GM20431 (cell line): ENCODE results near the gene MTREX.

ENCODE experiments used
- in situ Hi-C: fragments of 300-500 bp; cut with MseI, MboI; formaldehyde crosslinking; loops from one replicate; pipeline ENCODE4 v1.15.0; 2020; ENCODE audit warnings: low sequenced_read_pairs; ENCODE audit not compliant: unreplicated experiment

MTREX gene

DNA sequence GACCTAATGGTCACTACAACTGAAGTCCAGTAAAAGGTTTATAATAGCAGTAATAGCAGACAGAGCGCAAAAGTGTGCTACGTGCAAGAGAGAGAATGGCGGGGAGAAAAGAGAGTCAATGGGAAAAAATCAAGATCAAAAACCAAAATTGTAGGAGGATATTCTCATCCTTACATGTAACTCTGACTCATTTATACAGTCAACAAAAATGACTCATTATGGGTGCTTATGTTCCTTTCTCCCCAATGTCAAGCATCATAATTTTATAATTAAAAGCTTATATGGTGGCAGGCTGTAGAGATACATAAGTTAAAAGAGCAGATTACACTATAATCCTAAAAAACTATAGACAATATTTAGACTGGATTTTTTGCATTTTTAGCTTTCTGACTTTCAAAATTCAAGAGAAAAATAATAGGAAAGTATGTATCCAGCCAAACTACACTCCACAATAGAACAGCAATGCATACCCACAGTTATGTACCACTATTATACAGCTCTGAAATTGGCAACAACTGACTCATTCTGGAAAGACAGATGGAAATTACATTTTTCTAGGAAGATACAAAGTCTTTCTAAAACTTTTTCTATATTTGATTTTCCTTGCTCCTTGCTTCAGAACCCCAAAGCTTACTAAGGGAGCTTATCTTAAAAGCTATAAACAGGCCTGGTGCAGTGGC, 148.6 kb downstream of the MTREX start:
- in situ Hi-C loops = no loop called here

DNA sequence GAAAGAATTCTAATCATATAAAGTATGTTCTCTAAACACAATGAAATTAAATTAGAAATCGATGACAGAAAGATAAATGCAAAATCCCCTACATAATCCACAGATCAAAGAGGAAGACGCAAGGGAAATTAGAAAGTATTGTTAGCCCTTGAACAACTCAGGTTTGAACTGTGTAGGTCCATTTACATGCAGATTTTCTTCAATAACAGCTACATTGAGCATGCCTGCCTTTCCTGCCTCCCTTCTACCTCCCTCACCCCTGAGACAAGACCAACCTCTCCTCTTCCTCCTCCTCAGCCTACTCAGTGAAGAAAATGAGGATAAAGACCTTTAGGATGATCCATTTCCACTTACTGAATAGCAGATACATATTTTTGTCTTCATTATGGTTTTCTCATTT, 151.8 kb downstream of the MTREX start:
- in situ Hi-C loops = no loop called here

DNA sequence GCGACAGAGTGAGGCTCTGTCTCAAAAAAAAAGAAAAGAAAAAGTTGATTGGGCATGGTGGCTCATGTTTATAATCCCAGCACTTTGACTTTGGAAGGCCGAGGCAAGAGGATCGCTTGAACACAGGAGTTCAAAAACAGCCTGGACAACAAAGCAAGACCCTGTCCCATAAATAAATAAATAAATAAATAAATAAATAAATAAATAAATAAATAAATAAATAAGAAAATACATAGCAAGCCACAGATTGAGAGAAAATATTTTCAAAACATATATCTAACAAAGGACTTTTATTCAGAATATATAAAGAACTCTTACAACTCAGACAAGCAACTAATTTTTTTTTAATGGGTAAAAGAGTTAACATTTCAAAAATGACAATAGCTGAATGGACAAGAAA, 155.8 kb downstream of the MTREX start:
- in situ Hi-C loops = no loop called here

DNA sequence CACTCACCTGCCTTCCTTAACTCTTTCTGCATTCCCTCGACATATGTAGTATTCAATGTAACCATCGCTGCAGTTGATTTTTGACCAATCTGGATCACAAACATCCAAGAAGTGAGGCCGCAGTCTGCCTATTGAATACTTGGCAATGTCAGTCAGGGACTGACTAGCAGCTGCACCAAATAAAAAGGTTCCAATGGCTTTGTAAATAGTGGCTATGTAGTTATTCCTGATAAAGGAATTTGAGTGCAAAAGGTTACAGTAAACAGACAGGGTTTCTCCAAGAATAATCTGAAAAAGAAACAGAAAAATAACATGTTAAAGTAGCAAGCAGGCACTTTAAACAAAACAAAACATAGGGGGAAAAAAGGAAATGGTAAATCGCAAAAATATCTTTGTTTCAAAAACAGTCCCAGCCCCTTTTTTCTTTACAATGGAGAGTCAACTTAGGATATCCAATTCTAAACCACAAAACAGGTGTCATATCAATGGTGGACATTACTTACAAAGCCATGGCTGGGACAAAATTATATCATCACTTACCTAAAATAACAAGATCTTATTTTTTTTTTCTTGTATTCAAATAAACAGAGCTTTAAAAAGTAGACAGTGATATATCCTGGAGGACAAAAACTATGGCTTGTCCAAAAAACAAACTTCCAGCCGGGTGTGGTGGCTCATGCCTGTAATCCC, 160.2 kb downstream of the MTREX start:
- in situ Hi-C loops = no loop called here

DNA sequence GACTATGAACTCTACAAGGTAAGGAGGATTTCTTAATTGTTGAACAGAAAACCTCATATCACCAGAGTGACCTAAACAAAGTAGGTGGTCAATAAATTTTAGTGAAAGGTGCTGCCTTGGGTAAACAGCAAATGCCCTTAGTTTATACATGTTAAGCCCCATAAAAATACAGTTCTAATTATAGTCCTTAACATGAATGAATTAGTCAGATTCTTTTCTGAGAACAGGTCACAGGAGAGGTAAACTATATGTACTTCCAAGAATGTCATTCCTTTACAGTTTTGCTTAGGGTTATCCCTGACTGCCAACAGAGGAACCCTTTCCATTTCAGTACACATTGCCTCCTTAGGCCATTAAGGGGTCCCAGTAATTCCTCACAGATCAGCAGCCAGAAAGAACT, 162.1 kb downstream of the MTREX start:
- in situ Hi-C loops = no loop called here

DNA sequence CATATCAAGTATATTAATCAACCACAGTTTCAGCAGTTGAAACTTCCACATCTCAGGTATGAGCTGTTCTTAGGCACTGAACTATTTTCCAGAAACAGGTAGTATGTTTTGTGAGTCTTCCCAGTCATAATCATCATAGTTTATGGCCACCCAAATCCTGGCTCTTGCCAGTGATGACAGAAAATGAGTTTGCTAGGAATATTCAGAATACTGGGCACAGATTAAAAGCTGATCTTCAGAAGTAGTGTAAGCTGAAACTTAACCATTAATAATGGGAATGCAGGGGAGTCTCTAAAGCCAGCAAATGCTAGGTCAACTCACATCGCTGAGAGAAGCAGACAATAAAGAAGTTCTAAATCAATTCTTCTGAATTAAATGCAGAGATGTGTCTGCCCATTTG, 162.5 kb downstream of the MTREX start:
- in situ Hi-C loops = no loop called here

DNA sequence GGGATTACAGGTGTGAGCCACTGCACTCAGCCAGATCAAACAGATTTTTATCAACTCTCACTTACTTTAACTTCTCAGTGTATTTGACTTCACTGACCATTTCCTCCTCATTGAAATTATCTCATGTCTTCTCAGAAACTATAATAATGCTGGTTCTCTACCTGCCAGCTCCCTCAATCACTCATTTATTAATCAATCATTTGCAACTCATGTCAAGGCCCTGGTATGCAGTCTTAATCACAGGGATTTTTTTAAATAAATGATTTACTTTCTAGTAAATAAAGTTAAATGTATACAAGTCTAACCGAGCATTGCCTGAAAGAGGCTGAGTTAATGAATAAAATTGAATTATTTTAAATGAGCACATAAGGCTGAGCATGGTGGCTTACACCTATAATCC, 163.7 kb downstream of the MTREX start:
- in situ Hi-C loops = no loop called here

DNA sequence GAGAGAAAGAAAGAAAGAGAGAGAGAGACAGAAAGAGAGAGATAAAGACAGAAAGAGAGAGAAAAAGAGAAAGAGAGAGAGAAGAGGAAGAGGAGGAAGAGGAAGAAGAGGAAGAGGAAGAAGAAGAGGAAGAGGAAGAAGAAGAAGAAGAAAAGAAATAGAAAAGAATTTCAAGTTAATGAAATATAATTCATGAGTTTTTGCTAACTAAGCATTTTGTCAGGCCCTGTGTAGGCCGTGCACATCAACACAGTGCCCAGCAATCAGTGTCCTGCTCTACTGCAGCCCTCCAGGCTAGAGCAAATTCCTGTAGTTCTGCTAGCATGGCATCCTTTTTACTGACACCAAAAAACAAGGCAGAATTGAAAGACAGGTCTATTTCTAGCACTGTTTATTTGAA, 164.9 kb downstream of the MTREX start:
- in situ Hi-C loops = no loop called here
